Right renal pelvis (tissue), 4 donors: ENCODE results near the gene CLCN4. TPM values are rescaled to one million over a fixed set of nuclear protein-coding genes. Genes with fewer than 3 reads are reported as not detected.
A peak's percentile ranks its signal among the peaks of the same experiment; 100 is the strongest.

Source experiments
- DNase-seq, 4 donors: peaks; one replicate each; pipeline ENCODE4 v3.0.0-alpha.2; 2013; ENCODE audit warnings: low read depth in 4 of 4, low spot score in 3 of 4, missing footprints in 1 of 4
- polyA plus RNA-seq, 4 donors: library from polyadenylated mRNA; unstranded; fragments of 120-200 nt; gene quantifications; one replicate each; pipeline ENCODE4 v1.2.1, GENCODE V29; 2013; ENCODE audit not compliant: insufficient read length in 4 of 4

CLCN4 gene
- polyA plus RNA-seq, 4 donors: 4.5 to 6.3 (median 5.1) TPM

DNA sequence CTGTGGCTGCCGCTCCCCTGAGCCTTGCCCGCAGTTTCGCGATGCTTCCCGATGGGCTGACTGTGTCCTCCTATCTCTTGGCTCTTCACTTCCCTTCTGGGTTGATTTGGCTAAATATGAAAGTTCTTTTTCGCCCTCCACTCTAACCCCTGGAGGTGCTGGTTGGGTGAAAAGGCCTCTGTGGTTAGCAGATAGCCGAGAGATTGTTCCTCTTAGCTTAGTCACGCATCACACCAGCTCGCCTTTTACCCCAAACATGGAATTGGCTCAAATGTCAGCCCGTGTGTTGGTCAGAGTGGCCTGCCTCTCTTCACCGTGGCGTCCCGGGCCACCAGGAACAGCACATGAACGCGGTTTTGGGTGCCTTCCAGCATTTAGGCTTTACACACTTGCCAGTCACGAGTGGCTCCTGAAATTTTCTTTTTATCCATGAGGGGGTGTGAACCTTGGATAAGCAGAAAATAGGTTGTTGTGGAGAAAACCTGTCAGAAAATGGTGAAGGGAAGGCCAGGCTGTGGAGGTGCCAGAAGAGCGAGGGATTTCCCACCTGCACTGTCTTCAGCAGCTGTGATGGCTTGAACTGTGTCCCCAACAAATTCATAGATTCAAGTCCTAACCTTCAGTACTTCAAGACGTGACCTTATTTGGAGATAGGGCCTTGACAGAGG lies 8.9 kb downstream of the CLCN4 start:
- DNase-seq: no peak

GRCh38 chrX:10166248-10166716 lies 9.5 kb downstream of the CLCN4 start:
- DNase-seq: no peak

DNA sequence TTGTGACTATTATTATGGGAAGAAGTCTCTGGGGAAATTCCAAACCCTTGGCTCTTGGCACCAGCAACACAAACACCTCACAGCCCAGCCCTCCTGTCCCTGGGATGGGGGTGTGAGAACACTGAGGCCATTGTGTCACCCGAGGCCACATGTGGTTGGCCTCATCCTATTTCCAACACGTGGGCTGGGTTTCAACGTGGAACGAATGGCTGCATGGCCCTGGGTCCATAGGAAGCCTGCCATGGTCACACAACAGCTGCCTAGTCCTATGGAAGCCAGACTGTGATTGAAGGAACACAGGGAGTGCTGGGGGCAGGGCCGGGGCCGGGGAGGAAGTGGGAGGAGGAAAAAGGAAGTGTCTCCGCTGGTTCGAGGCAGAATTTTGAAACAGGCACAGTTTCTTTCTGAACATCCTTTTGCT lies 10.0 kb downstream of the CLCN4 start:
- no peak for DNase-seq

- no peak for DNase-seq
Observed at GRCh38 chrX:10167573-10167972, 10.8 kb downstream of the CLCN4 start.

GRCh38 chrX:10168226-10168625 lies 11.5 kb downstream of the CLCN4 start:
- no peak for DNase-seq

GRCh38 chrX:10169175-10169574 lies 12.4 kb downstream of the CLCN4 start:
- no peak for DNase-seq

GRCh38 chrX:10171249-10171648 lies 14.5 kb downstream of the CLCN4 start:
- no peak for DNase-seq

- peak; percentile 31 to 67 (median 42) for DNase-seq
Observed at GRCh38 chrX:10172877-10173276, 16.1 kb downstream of the CLCN4 start.

DNA sequence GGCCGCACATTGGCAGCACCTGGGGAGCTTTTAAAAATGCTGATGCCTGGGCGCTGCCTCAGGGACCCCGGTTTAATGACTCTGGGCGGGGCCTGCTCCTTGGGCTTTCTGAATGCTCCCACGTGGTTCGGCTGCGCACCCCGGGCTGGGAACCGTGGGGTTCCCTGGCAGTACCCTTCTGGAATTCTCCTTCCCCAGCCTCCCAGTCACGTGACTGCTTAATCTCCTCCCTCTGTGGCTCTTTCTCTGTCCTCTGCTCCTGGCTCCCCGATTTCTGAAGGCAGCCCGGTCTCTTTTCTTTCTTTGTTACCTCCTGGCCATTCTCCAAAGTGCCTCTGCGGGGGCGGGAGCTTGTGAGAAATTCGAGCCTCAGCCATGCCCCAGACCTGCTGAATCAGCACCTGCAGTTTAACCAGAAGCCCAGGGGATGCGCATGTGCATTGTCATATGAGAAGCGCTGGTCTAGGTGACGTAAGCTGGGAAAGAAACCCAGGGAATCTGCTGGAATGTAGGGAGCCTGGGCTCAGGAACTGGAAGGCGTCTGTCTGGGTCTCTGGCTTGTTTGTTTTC lies 16.6 kb downstream of the CLCN4 start:
- peak; percentile 47 to 75 (median 68) for DNase-seq

GRCh38 chrX:10174051-10174450 lies 17.3 kb downstream of the CLCN4 start:
- no peak for DNase-seq

DNA sequence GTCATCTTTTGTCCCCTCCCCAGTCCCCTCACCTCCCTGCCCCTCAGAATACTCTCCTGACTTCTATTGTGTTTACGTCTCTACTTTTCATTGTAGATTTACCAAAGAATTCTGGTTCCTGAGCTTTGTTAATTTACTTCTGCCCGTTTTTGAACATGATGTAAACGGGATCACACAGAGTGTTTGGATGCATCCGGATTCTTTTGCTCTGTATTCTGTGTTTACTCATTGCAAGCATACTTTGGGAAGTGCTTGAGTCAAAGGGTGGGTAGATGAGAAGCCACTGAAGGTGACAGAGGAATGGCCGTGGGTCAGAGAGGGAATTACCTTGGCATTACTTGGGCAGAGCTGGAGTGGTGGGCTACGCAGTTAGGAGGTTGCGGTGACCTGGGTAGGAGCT lies 18.0 kb downstream of the CLCN4 start:
- DNase-seq: no peak

- DNase-seq: no peak
Observed at GRCh38 chrX:10175319-10175871, 18.6 kb downstream of the CLCN4 start.

GRCh38 chrX:10176121-10177003 lies 19.6 kb downstream of the CLCN4 start:
- DNase-seq: no peak

DNA sequence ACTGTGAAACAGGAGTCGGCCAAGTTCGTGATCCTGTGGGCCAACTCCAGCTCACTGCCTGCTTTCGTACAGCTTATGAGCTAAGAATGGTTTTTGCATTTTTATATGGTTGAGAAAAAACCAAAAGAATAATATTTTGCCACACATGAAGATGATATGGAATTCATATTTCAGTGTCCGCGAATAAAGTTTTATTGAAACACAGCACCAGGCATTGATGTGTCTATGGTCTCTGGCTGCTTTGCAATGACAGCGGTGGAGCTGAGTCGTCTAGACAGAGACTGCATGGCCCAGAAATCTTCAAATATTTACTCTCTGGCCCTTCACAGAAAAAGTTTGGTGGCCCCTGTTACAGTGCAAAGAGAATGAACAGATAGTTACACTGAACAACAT lies 20.2 kb downstream of the CLCN4 start:
- DNase-seq: no peak

GRCh38 chrX:10177601-10178000 lies 20.8 kb downstream of the CLCN4 start:
- DNase-seq: no peak

GRCh38 chrX:10178866-10179463 lies 22.2 kb downstream of the CLCN4 start:
- DNase-seq: no peak

DNA sequence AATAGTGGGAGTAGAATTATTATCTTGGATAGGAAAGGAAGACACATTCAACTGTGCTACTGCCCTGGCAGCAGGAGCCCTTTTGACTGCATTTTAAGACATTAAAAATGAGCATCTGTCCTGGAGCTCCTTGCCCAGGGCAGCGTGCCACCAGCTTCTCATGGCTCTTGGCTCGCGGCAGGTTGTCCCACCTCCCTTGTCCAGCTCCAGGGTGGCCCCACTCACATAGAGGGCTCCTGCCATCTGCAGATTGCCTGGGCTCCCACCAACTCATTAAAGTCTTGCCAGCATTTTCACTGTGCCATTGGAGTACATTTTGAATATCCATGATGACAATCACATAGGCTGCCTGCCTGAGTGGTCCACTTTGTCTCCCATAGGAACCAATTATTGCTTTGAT lies 27.0 kb downstream of the CLCN4 start:
- DNase-seq: no peak

GRCh38 chrX:10184411-10184810 lies 27.6 kb downstream of the CLCN4 start:
- no peak for DNase-seq

- DNase-seq: no peak
Observed at GRCh38 chrX:10186355-10186754, 29.6 kb downstream of the CLCN4 start.

DNA sequence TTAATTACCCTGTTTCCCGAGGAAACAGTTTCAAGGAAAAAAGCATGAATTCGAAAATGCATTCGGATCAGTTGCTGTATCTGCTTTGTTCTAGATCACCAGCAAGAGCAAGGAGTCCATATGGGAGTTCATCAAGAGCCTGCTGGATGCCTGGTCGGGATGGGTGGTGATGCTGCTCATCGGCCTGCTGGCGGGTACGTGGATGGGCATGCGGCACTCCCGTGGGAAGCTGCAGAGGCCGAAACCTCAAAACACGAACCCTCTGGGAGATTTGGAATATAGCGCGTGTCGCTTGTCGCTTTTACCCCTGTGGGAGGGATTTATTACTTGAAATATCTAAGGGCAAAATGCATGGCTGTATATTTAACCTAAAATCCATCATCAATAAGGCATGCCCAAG lies 30.6 kb downstream of the CLCN4 start:
- DNase-seq: no peak
